ENCODE data around the gene PNKP.

Gene PNKP

DNA sequence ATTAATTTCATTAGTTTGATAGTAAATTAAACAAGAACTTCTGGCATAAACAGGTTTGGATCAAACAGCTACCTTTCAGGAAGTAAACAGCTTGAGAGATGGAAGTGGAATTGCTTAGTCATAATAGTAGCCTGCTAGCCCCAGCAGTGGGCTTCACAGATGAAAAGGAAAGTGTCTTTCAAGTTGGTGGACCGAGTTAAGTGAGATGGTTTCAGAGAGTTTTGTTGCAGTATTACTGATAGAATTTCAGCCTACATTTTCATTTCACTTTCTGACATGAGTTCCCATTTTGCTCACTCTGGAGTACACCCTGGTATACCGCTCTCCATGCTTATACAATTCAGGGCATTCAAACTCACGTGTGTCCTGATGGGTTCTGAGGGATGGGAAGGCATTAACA is 18.4 kb downstream of the PNKP start:
- DNase-seq = no peak
- Histone ChIP-seq H3K36me3 (peaks cover 15% of the 10 kb centered on the region), H3K9me3 (ENCODE audit: severe bottlenecking) (no peaks in the 10 kb centered on the region), H3K27ac (no peak overlapping the region), H3K27me3 (ENCODE audit: insufficient read depth, low read depth, severe bottlenecking) (no peaks in the 10 kb centered on the region), H3K4me3 (ENCODE audit: low read depth, low read length) (no peak overlapping the region)
- TF ChIP-seq, protein P1, sequence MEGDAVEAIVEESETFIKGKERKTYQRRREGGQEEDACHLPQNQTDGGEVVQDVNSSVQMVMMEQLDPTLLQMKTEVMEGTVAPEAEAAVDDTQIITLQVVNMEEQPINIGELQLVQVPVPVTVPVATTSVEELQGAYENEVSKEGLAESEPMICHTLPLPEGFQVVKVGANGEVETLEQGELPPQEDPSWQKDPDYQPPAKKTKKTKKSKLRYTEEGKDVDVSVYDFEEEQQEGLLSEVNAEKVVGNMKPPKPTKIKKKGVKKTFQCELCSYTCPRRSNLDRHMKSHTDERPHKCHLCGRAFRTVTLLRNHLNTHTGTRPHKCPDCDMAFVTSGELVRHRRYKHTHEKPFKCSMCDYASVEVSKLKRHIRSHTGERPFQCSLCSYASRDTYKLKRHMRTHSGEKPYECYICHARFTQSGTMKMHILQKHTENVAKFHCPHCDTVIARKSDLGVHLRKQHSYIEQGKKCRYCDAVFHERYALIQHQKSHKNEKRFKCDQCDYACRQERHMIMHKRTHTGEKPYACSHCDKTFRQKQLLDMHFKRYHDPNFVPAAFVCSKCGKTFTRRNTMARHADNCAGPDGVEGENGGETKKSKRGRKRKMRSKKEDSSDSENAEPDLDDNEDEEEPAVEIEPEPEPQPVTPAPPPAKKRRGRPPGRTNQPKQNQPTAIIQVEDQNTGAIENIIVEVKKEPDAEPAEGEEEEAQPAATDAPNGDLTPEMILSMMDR (IDR thresholded peaks at IDR 0.05; ENCODE audit: low read depth, low read length) = no peak

DNA sequence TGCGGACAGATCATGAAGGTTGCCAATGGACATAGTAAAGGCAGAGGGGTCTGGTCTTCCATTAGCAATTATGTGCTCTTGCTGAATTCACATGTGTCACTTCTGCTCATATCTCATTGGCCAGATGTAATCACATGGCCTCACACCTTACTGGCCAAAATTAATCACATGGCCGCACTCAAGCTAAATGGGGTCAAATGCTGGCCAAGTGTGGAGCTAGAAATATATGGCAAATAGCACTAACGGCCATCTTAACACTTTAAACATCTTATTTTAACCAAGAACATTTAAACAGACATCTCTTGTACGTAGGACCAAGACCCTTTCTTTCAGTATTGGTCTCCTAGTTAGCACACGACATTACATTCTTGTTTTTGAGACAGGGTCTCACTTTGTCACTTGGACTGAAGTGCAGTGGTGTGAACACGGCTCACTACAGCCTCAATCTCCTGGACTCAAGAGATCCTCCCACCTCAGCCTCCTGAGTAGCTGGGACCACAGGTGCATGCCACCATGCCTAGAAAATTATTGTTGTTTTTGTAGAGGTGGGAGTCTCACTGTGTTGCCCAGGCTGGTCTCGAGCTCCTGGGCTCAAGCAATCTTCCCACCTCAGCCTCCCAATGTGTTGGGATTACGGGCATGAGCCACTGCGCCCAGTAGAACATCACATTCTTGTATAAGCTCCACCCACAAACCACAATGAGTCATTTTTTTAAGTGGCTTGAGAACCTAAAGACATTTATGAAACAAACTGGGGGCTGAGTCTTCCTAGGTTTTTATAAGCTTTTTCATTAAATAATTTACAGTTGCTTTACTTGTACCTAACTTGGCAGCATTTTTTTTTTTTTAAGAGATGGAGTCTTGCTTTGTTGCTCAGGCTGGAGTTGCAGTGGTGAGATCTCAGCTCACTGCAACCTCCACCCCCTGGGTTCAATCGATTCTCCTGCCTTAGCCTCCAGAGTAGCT is 19.4 kb downstream of the PNKP start:
- peaks cover 11% of the 10 kb centered on the region for H3K36me3 ChIP-seq
- no peak overlapping the region for H3K4me3 ChIP-seq (ENCODE audit: low read depth, low read length)
- TF ChIP-seq, protein P1 (IDR thresholded peaks at IDR 0.05; ENCODE audit: low read depth, low read length) = no peak
- H3K9me3 ChIP-seq (ENCODE audit: severe bottlenecking) = no peaks in the 10 kb centered on the region
- H3K27me3 ChIP-seq (ENCODE audit: insufficient read depth, low read depth, severe bottlenecking) = no peaks in the 10 kb centered on the region
- no peak for DNase-seq
- no peak overlapping the region for H3K27ac ChIP-seq

DNA sequence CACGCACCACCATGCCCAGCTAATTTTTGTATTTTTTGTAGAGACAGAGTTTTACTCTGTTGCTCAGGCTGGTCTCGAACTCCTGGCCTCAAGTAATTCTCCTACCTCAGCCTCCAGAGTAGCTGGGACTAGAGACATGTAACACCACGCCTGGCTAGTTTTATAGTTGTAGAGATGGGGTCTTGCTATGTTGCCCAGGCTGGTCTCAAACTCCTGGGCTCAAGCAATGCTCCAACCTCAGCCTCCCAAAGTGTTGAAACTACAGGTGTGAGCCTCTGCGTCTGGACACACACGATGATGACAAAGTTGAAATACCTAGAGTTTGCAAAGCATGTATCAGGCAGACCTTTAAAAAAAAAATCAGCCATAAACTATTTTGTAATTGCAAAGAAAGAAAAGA is 21.0 kb downstream of the PNKP start:
- DNase-seq = no peak
- Histone ChIP-seq H3K27me3 (ENCODE audit: insufficient read depth, low read depth, severe bottlenecking) (no peaks in the 10 kb centered on the region), H3K4me3 (ENCODE audit: low read depth, low read length) (no peak overlapping the region), H3K36me3 (no peaks in the 10 kb centered on the region; the same call in 1 of the 2 replicates), H3K9me3 (ENCODE audit: severe bottlenecking) (no peaks in the 10 kb centered on the region), H3K27ac (no peak overlapping the region)
- TF ChIP-seq, protein P1 (IDR thresholded peaks at IDR 0.05; ENCODE audit: low read depth, low read length) = no peak

DNA sequence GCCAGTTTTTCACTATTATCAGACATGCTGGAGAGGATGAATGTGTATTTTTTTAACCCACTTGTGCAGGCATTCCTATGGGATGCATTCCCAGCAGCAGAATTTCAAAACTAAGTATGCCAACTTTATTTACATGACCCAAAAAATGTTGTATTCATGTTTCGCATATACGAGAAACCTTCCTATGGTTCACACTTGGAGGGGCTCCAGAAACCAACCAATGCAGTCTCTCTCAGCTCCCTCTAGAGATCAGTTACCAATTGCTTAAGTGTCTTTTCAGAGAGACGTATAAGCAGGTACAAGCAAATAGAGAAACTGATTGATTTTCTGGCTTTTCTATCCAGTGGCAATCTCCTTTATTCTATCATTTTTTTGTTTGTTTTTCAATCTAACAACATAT is 22.0 kb downstream of the PNKP start:
- no peaks in the 10 kb centered on the region for H3K9me3 ChIP-seq (ENCODE audit: severe bottlenecking)
- H3K27me3 ChIP-seq (ENCODE audit: insufficient read depth, low read depth, severe bottlenecking) = no peaks in the 10 kb centered on the region
- H3K36me3 ChIP-seq = peaks cover 7% of the 10 kb centered on the region
- no peak for DNase-seq
- no peak overlapping the region for H3K27ac ChIP-seq
- TF ChIP-seq, protein P1 (IDR thresholded peaks at IDR 0.05; ENCODE audit: low read depth, low read length) = no peak
- H3K4me3 ChIP-seq (ENCODE audit: low read depth, low read length) = no peak overlapping the region

DNA sequence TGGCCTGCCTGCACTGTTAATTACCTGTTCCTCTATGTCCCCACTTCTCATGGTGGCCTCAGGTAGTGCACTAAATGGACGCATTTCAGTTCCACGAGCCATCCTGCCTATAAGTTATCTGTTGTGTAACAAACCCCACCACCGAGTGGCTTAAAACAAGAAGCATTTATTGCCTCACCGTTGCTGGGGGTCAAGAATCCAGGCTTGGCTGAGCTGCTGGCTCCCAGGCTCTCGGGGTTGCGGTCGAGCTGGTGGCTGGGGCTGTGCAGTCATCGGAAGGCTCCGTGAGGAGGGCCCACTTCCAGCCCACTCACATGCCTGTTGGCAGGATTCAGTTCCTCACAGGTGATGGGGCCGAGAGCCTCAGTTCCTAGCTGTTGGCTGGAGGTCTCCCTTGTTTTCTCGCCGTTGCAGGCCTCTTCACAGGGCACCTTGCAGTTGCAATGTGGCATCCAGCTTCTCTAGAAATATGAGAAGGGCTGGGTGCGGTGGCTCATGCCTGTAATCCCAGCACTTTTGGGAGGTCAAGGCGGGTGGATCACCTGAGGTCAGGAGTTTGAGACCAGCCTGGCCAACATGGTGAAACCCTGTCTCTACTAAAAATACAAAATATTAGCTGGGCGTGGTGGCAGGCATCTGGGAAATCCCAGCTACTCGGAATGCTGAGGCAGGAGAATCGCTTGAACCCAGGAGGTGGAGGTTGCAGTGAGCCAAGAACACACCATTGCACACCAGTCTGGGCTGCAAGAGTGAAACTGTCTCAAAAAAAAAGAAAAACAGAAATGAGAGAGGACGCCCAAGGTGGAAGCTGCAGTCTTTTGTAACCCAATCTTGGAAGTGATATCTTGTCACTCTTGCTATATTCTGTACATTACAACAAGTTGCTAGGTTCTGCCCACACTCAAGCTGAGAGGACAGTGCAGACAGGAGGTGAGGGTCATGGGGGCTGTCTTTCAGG is 23.0 kb downstream of the PNKP start:
- Histone ChIP-seq H3K9me3 (ENCODE audit: severe bottlenecking) (no peaks in the 10 kb centered on the region), H3K27ac (no peak overlapping the region), H3K36me3 (peaks cover 17% of the 10 kb centered on the region), H3K27me3 (ENCODE audit: insufficient read depth, low read depth, severe bottlenecking) (no peaks in the 10 kb centered on the region), H3K4me3 (ENCODE audit: low read depth, low read length) (no peak overlapping the region)
- no peak for DNase-seq
- TF ChIP-seq, protein P1 (IDR thresholded peaks at IDR 0.05; ENCODE audit: low read depth, low read length) = no peak

Measured in WERI-Rb-1 (cell line).